ENCODE results near the gene TMUB1. TPM values are rescaled to one million over a fixed set of nuclear protein-coding genes. Genes with fewer than 3 reads are reported as not detected.

TMUB1 gene
- total RNA-seq, 3 donors from 2014 or later (not counting 1 experiment from before 2014, with no cell fraction given): 44.1 to 49.8 (median 47.3) TPM

DNA sequence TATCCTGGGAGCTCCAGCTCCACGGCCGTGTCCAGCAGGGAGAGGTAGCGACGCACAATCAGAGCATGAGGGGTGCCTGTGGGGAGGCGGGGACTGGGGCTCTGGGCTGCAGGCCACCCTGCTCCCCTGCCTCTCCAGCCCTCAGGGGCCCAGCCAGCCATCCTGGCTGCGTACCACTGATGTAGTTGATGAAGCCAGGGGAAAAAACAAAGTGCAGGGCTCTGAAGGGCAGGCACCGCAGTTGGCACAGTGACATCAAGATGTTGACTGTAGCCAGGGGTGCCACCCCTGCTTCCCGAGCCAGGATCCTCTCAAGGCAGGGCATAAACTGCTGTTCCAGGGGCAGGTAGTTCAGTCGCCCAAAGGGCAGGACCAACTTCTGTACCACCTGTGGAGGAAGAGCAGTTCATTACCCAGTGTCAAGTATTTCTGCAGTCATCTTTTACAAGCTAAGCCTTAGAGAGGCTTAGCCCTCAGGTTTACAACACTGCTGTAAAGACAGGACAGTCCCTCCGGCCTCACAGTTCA is 5.5 kb downstream of the TMUB1 start:
- Mint-ChIP-seq H3K27me3 (ENCODE audit: low read depth in 2 of 2) (no peaks in the 10 kb centered on the region), H3K36me3 (no peaks in the 10 kb centered on the region), H3K9me3 (no peaks in the 10 kb centered on the region), H3K4me3 (peak overlapping the region; percentile 67), H3K27ac (peak overlapping the region in 1 of 2 donors; percentile 34), H3K4me1 (peaks cover 9 to 31% of the 10 kb centered on the region in 2 donors)
- H3K27me3 ChIP-seq (ENCODE audit: control insufficient read depth, insufficient read depth, low read length): no peaks in the 10 kb centered on the region
- ATAC-seq: no peak
- intact Hi-C loops (cut with micrococcal nuclease): no loop called here
- H3K27ac ChIP-seq (ENCODE audit: low read length): no peak overlapping the region
- no peak for TF ChIP-seq CTCF (IDR thresholded peaks at IDR 0.05)
- peaks cover 33% of the 10 kb centered on the region for H3K36me3 ChIP-seq (ENCODE audit: control insufficient read depth, insufficient read depth, low read length)
- peaks cover 30% of the 10 kb centered on the region for H3K4me1 ChIP-seq (ENCODE audit: control insufficient read depth, insufficient read depth, low read length)
- DNase-seq: no peak
- no peak overlapping the region for H3K4me3 ChIP-seq (ENCODE audit: low read length)
- no peaks in the 10 kb centered on the region for H3K9me3 ChIP-seq (ENCODE audit: control insufficient read depth, insufficient read depth, low read length)
- WGBS (ENCODE audit: insufficient coverage): 92% methylated on average over 10 of the region's 10 CpGs

DNA sequence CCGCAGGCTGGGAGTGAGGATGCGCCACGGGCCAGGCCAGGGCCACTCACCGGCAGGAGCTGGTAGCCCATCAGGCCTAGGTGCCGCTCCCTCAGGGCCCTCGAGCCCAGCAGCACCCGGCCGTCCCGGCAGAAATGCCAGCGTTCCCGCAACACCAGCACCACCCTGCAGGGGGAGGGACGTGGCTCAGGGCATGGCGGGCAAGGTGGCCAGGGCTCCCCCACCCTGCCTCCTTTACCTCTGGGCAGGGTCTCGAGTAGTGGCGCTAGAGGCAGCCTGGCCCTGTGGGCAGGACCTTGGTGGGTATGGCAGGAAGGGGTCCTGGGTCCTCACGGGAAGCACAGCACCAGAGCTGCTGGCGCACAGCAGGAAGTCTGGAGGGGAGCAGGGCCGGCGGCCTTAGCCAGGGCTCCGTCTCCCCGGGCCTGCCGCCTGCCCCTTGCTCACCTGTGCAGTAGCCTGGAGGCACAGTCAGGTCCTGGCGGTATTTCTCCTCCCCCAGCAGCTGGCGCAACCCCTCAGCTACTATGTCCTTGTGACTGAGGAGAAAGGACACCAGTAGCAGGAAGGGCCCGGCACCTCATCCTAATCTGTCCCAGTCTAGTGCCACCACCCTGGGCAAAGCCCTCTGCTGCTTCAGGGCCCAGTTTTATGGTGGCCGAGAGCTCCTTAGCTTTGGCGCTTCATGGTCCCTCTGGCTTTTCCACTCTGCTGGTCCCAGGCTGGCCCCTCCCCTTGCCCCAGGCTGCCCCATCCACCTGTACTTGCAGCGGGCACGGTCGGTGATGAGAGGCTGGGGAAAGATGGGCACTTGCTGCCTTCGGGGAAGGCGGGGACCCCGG is 6.2 kb downstream of the TMUB1 start:
- peaks cover 33% of the 10 kb centered on the region for H3K36me3 ChIP-seq (ENCODE audit: control insufficient read depth, insufficient read depth, low read length)
- 94% methylated on average over 33 of the region's 33 CpGs for WGBS (ENCODE audit: insufficient coverage)
- Mint-ChIP-seq H3K36me3 (no peaks in the 10 kb centered on the region), H3K4me1 (peaks cover 5 to 24% of the 10 kb centered on the region in 2 donors), H3K27ac (no peak overlapping the region), H3K4me3 (no peak overlapping the region), H3K27me3 (ENCODE audit: low read depth in 2 of 2) (no peaks in the 10 kb centered on the region), H3K9me3 (no peaks in the 10 kb centered on the region)
- TF ChIP-seq CTCF (IDR thresholded peaks at IDR 0.05): no peak
- H3K4me3 ChIP-seq (ENCODE audit: low read length): no peak overlapping the region
- H3K9me3 ChIP-seq (ENCODE audit: control insufficient read depth, insufficient read depth, low read length): no peaks in the 10 kb centered on the region
- peaks cover 23% of the 10 kb centered on the region for H3K4me1 ChIP-seq (ENCODE audit: control insufficient read depth, insufficient read depth, low read length)
- H3K27ac ChIP-seq (ENCODE audit: low read length): no peak overlapping the region
- ATAC-seq: no peak
- no peaks in the 10 kb centered on the region for H3K27me3 ChIP-seq (ENCODE audit: control insufficient read depth, insufficient read depth, low read length)
- intact Hi-C loops (cut with micrococcal nuclease): no loop called here
- peak in 1 of 2 donors; percentile 31 for DNase-seq

DNA sequence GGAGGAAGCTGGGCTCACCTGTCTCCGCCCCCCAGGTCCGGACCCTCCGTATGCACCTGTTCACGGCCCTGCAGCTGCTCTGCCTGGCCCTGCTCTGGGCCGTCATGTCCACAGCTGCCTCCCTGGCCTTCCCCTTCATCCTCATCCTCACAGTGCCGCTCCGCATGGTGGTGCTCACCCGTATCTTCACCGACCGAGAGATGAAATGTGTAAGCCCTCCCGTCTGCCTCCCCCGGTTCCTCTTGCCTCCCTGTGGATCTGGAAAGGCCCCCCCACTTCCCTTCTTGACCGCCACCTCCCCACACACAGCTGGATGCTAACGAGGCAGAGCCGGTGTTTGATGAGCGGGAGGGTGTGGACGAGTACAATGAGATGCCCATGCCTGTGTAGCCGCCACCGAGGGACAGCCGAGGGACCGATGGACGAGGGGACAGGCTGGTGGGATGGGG is 7.3 kb downstream of the TMUB1 start:
- intact Hi-C loops (cut with micrococcal nuclease): no loop called here
- WGBS (ENCODE audit: insufficient coverage): 89% methylated on average over 17 of the region's 22 CpGs

More for the DNA sequence above, 7.3 kb downstream of the TMUB1 start:
- H3K36me3 ChIP-seq (ENCODE audit: control insufficient read depth, insufficient read depth, low read length): peaks cover 41% of the 10 kb centered on the region
- H3K27me3 ChIP-seq (ENCODE audit: control insufficient read depth, insufficient read depth, low read length): no peaks in the 10 kb centered on the region
- no peaks in the 10 kb centered on the region for H3K27me3 Mint-ChIP-seq (ENCODE audit: low read depth in 2 of 2)
- ATAC-seq: no peak
- no peak for TF ChIP-seq CTCF (IDR thresholded peaks at IDR 0.05)
- no peaks in the 10 kb centered on the region for H3K9me3 Mint-ChIP-seq
- no peak overlapping the region for H3K4me3 ChIP-seq (ENCODE audit: low read length)
- H3K4me1 Mint-ChIP-seq: peaks cover 5 to 18% of the 10 kb centered on the region in 2 donors
- H3K27ac ChIP-seq (ENCODE audit: low read length): no peak overlapping the region
- no peak for DNase-seq
- H3K36me3 Mint-ChIP-seq: no peaks in the 10 kb centered on the region
- peaks cover 14% of the 10 kb centered on the region for H3K4me1 ChIP-seq (ENCODE audit: control insufficient read depth, insufficient read depth, low read length)
- H3K4me3 Mint-ChIP-seq: no peak overlapping the region
- no peaks in the 10 kb centered on the region for H3K9me3 ChIP-seq (ENCODE audit: control insufficient read depth, insufficient read depth, low read length)
- H3K27ac Mint-ChIP-seq: no peak overlapping the region

All from natural killer cell (primary cell).